SK-N-MC (cell line): ENCODE results near the gene NRXN3.

Source experiments
- EZH2 ChIP-seq: fragments of 200-600 bp; sonication (generic); IDR thresholded peaks from one replicate; pipeline ENCODE4 v1.6.1; 2017; ENCODE audit warnings: antibody characterized with exemption
- POLR2AphosphoS5 ChIP-seq: IDR thresholded peaks from 2 replicates; pipeline ENCODE4 v1.6.1; 2012; ENCODE audit warnings: mild to moderate bottlenecking, low read depth, low read length, borderline replicate concordance

DNA sequence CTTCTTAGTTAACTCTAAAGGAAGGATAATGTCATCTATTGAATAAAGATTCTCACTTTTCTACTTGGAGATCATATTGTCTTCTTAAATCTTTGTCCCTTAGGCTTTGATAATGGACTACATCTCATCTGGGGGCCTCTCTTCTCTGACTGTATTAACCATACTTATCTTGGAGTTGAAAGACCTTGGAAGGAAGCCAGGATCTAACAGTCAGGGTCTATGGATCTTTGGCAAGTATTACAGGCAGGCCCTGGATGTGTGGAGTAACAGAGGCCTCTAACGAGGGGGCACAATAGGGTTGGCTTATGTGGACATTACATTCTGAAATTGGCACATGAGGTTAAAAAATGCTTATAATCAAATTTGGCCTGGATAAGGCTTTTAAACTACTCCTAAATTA is 513.8 kb downstream of the NRXN3 start:
- TF ChIP-seq POLR2AphosphoS5 (no peak), EZH2 (no peak)
